ENCODE data around the gene TMC8.

DNA sequence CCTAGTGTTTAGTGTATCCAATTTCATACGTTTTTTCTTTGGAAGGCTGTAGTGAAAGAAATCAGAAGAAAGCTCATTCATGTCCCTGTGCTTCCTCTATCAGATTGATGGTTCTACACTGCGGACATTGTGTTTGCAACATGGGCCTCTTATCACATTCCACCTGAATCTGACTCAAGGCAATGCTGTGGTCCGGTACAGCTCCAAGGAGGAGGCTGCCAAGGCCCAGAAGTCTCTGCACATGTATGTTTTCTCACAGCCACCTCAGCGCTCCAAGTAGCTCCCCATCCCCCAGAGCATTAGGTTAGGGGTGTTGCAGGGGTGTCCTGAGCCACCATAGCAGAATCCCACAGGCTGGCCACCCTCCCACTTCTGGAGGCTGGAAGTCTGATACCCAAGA, 27.3 kb upstream of the TMC8 start:
- no peak for TF ChIP-seq YY1 (IDR thresholded peaks at IDR 0.05; ENCODE audit: low read depth)
- TF ChIP-seq TAF1 (IDR thresholded peaks at IDR 0.05; ENCODE audit: low read depth) = no peak
- no peak for TF ChIP-seq EP300 (IDR thresholded peaks at IDR 0.05; ENCODE audit: borderline replicate concordance)
- TF ChIP-seq, protein P1, sequence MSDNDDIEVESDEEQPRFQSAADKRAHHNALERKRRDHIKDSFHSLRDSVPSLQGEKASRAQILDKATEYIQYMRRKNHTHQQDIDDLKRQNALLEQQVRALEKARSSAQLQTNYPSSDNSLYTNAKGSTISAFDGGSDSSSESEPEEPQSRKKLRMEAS (IDR thresholded peaks at IDR 0.05) = no peak
- no peak for TF ChIP-seq CEBPB (IDR thresholded peaks at IDR 0.05)
- no peak for TF ChIP-seq CREB1 (IDR thresholded peaks at IDR 0.05; ENCODE audit: low read depth)

All from Ishikawa (cell line).